ENCODE measurements around the gene UBE4B.
"Not testable (repeated sequence)": the region's sequence is repeated elsewhere in the genome, so short reads cannot be mapped to it uniquely, and the experiment has no call there.

The UBE4B gene

DNA sequence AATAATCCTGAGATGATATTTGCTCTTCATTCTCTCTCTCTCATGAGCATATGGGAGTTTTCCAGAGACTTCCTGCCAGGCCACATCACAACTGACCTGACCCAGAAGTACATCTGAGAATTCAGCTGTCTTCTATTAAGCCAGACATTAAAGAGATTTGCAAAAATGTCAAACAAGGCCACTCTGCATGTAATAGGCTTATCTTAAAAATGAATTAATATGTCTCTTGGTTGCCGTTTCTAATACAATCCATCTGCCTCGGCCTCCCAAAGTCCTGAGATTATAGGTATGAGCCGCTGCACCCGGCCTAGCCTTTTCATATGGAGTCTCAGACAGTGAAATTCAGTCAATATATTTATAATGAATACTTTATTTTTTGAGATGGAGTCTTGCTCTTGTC lies 10.8 kb upstream of the UBE4B start:
- not testable (repeated sequence) for H3K36me3 Mint-ChIP-seq; DNase-seq (ENCODE audit: low spot score in 2 of 2); H3K9me3 Mint-ChIP-seq; ATAC-seq; H3K27ac Mint-ChIP-seq; H3K4me1 Mint-ChIP-seq; H3K4me3 Mint-ChIP-seq

- Mint-ChIP-seq H3K4me3 (no peak overlapping the region), H3K4me1 (no peaks in the 10 kb centered on the region), H3K9me3 (no peaks in the 10 kb centered on the region), H3K27ac (no peak overlapping the region), H3K36me3 (no peaks in the 10 kb centered on the region)
- DNase-seq (ENCODE audit: low spot score in 2 of 2) (no peak), ATAC-seq (no peak)
Measured at GRCh38 chr1:10022656-10023055, 10.1 kb upstream of the UBE4B start.

DNA sequence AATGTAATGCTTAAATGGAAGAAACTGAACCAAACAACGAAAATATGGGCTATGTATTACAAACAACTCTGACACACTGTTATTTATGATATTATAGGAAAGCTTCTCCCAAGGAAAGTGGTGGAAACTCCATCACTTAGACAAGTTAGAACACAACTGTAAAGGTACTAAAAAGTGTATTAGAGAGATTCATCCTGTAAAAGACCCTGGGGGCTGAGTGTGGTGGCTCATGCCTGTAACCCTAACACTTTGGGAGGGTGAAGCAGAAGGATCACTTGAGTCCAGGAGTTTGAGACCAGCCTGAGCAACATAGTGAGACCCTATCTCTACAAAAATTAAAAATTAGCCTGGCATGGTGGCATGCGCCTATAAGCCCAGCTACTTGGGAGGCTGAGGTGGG lies 7.4 kb upstream of the UBE4B start:
- Mint-ChIP-seq H3K27ac (no peak overlapping the region), H3K9me3 (no peaks in the 10 kb centered on the region), H3K4me1 (no peaks in the 10 kb centered on the region), H3K4me3 (no peak overlapping the region), H3K36me3 (no peaks in the 10 kb centered on the region)
- ATAC-seq (no peak), DNase-seq (ENCODE audit: low spot score in 2 of 2) (no peak)

DNA sequence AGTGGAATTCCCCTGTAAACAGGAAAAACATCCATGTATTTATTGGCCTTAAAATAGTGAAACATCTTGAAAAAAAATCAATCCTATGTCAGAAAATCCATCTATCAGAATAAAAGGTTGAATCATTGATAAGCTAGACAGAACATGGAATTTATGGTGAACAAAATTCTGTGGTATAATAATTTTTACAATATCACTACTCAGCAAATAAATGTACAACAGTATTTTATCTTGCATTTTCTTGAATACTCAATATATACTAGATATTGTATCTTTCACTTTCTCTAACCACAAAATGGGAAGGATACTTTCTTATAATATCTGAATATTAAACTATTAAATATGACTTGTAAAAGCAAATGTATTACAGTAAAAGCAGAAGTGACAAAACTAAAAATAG lies 5.7 kb upstream of the UBE4B start:
- Mint-ChIP-seq H3K27ac (no peak overlapping the region), H3K36me3 (no peaks in the 10 kb centered on the region), H3K4me1 (peaks cover 1% of the 10 kb centered on the region), H3K9me3 (no peaks in the 10 kb centered on the region), H3K4me3 (no peak overlapping the region)
- DNase-seq (ENCODE audit: low spot score in 2 of 2) (no peak), ATAC-seq (no peak)

DNA sequence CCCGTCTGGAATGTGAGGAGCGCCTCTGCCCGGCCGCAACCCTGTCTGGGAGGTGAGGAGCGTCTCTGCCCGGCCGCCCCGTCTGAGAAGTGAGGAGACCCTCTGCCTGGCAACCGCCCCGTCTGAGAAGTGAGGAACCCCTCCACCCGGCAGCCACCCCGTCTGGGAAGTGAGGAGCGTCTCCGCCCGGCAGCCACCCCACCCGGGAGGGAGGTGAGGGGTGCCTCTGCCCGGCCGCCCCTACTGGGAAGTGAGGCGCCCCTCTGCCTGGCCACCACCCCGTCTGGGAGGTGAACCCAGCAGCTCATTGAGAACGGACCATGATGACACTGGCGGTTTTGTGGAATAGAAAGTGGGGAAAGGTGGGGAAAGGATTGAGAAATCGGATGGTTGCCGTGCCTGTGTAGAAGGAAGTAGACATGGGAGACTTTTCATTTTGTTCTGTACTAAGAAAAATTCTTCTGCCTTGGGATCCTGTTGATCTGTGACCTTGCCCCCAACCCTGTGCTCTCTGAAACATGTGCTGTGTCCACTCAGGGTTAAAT lies 3.7 kb upstream of the UBE4B start:
- not testable (repeated sequence) for H3K4me3 Mint-ChIP-seq; H3K27ac Mint-ChIP-seq; H3K36me3 Mint-ChIP-seq; DNase-seq (ENCODE audit: low spot score in 2 of 2); ATAC-seq; H3K9me3 Mint-ChIP-seq
- peaks cover 16% of the 10 kb centered on the region for H3K4me1 Mint-ChIP-seq

DNA sequence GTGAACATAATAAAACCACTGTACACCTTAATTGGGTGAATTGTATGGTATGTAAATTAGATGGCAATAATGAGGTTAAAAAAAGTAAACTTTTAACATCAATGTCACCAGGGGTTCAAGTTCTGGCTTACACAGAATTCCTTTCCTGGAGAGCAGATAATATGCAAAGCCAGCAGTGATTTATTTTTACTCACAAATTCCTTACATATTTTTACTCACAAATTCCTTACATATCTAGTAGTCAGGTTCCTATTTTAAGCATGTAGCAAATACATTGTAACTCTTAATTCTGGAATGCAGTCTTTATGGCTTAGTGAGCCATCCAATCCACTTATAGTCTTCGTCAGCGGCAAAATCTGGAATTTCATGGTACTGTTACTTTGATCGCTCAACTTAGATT lies 1.3 kb upstream of the UBE4B start:
- no peak overlapping the region for H3K4me3 Mint-ChIP-seq
- no peak overlapping the region for H3K27ac Mint-ChIP-seq
- H3K9me3 Mint-ChIP-seq = no peaks in the 10 kb centered on the region
- H3K4me1 Mint-ChIP-seq = peaks cover 24% of the 10 kb centered on the region
- ATAC-seq (no peak), DNase-seq (ENCODE audit: low spot score in 2 of 2) (no peak)
- H3K36me3 Mint-ChIP-seq = peaks cover 6% of the 10 kb centered on the region

DNA sequence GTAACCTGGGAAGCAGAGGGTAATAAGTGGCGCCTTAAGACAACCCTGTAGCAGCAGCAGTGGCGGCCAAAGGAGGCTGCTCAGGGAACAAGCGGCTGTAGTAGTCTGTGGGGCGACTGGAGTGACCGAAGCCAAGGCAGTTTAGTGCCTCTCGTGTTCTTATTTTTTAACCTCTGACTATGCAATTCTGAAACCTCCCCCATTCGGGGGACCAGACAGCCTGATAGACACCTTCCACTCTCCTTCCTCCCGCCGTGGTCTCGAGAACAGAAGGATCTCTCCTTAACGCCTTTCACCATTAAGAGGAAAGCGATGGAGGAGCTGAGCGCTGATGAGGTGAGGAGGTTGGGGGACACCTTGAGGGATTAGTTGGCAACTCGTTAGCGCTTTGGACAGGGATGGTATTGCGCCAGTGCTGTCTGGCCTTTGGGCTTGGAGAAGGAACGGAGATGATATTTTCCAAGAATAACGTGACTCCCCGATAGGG lies 644 bp downstream of the UBE4B start:
- Mint-ChIP-seq H3K4me3 (peak overlapping the region; percentile 91), H3K4me1 (peaks cover 24% of the 10 kb centered on the region), H3K36me3 (peaks cover 25% of the 10 kb centered on the region), H3K9me3 (no peaks in the 10 kb centered on the region), H3K27ac (peak overlapping the region; percentile 97)
- ATAC-seq (peak; percentile 52), DNase-seq (ENCODE audit: low spot score in 2 of 2) (peak in 1 of 2 donors; percentile 66)

DNA sequence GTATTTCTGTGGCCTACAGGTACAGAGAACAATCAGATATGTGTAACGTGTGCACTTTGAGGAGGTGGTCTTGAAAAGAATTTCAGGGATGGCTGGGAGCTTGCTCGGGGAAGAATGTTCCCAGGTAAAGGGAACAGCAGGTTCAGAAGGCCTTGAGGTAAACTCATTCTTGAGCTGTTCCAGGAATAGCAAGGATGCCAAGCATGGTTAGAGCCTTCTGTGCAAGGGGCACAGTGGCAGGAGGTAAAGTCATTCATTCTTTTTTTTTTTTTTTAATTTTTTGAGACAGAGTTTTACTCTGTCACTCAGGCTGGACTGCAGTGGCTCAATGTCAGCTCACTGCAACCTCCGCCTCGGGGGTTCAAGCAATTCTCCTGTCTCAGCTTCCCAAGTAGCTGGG lies 10.0 kb downstream of the UBE4B start:
- no peaks in the 10 kb centered on the region for H3K9me3 Mint-ChIP-seq
- peak overlapping the region; percentile 38 for H3K27ac Mint-ChIP-seq
- H3K4me1 Mint-ChIP-seq = peaks cover 44% of the 10 kb centered on the region
- peaks cover 55% of the 10 kb centered on the region for H3K36me3 Mint-ChIP-seq
- ATAC-seq (no peak), DNase-seq (ENCODE audit: low spot score in 2 of 2) (no peak)
- no peak overlapping the region for H3K4me3 Mint-ChIP-seq

DNA sequence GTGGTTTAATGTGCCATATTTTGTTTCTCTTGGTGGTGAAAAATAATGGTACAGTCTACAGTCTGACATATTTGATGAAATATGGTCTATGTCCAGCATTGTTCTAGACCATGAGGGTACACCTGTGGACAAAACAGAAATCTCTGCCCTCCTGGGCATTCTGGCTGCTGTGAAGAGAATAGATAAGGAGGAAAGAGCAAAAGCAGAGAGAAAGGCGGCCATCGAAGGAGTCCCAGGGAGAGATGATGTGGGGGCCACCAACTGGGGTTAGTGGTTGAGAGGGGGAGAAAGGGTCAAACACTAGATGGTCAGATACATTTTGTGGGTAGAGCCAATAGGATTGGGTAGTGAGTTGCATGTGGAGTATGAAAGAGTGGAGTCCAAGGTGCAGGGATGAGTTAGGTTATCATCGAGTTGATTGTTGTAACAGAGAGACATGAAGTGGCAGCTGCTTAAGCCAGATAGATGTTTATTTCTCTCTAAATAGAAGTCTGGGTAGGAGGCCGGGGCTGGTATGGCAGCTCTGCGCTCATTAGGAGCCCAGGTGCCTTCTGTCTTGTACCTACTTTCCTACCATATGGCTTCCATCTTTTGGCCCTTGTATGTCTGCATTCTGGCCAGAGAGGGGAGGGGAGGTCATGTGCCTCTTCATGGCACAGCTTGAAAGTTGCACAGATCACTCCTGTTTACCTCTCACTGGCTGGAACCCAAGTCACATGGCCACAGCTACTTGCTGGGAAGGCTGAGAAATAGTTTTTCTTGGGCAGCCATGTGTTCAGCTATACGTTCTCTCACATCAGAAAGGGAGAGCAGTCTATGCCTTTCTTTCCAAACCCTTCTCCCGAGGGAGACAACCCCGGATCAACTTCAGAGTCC lies 13.0 kb downstream of the UBE4B start:
- DNase-seq (ENCODE audit: low spot score in 2 of 2) = no peak
- H3K4me3 Mint-ChIP-seq = no peak overlapping the region
- peaks cover 50% of the 10 kb centered on the region for H3K4me1 Mint-ChIP-seq
- no peaks in the 10 kb centered on the region for H3K9me3 Mint-ChIP-seq
- no peak overlapping the region for H3K27ac Mint-ChIP-seq
- ATAC-seq = no peak
- peaks cover 45% of the 10 kb centered on the region for H3K36me3 Mint-ChIP-seq

DNA sequence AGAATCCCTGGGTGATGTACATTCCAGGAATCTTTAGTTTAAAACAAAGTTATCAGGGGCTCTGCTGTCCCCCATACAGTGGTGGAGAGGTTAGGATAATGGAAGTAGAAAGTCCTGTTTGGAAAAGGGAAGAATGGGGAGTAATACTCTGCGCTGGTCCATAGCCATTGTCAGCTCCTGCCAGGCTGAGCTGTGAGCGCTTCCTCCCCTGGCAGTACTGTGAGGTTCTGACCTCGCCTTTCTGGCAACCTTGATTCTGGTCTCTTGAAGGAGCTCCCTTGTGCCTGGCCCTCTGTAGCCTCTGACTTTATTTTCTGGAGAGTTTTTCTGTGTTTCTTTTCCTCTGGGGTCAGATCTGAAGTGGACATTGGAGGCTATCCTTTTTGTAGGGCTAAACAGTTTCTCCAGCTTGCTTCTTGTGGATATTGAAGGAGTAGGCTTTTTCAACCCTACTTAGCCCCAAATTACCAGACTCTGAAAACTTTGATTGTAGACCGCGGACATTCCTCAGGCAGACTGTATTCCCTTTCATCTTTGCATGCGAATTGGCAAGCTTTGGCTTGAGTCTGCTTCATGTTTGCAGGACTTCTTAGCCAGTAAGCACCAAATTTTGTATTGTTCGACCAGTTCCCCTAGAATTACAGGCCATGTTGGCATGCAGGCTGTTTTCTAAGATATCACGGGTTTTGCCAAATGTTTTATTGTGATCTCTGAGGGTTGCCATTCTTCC lies 13.8 kb downstream of the UBE4B start:
- Mint-ChIP-seq H3K36me3 (peaks cover 42% of the 10 kb centered on the region), H3K4me3 (no peak overlapping the region), H3K4me1 (peaks cover 50% of the 10 kb centered on the region), H3K27ac (no peak overlapping the region), H3K9me3 (no peaks in the 10 kb centered on the region)
- ATAC-seq (no peak), DNase-seq (ENCODE audit: low spot score in 2 of 2) (no peak)

DNA sequence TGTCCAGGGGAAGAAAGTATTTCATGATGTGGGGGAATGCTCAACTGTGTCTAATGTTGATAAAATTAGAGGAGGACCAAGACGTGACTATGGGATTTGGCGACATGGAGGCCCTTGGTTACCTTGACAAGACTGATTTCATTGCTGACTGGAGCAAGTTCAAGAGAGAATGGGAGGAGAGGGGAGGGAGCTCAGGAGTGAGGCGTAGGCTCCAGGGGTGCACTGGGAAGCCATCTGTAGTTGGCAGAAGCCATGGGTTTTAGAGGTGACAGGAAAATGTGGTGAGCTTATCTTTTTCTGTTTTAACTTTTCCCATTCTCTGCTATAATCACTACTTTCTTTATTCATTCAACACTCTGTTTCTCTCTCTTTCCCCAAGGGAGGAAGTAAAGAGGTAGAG lies 15.8 kb downstream of the UBE4B start:
- ATAC-seq = no peak
- no peak for DNase-seq (ENCODE audit: low spot score in 2 of 2)
- H3K4me1 Mint-ChIP-seq = peaks cover 41% of the 10 kb centered on the region
- H3K4me3 Mint-ChIP-seq = no peak overlapping the region
- peaks cover 35% of the 10 kb centered on the region for H3K36me3 Mint-ChIP-seq
- no peaks in the 10 kb centered on the region for H3K9me3 Mint-ChIP-seq
- peak overlapping the region; percentile 66 for H3K27ac Mint-ChIP-seq

DNA sequence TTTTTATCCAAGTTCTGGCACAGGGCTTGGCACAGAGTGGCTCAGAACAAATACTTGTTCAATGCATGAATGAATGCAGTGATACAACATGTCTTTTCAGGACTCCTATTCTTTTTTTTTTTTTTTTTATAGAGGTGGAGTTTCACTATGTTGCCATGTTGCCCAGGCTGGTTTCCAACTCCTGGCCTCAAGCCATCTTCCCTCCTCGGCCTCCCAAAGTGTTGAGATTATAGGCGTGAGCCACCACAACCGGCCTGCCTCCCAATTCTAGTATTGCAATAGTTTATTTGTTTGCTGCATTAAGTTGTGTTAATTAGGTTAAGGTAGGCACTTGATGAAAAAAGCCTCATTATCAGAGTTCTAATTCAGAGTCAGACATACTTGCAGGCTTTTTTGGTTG lies 17.9 kb downstream of the UBE4B start:
- H3K9me3 Mint-ChIP-seq = no peaks in the 10 kb centered on the region
- no peak for ATAC-seq
- no peak overlapping the region for H3K4me3 Mint-ChIP-seq
- H3K27ac Mint-ChIP-seq = no peak overlapping the region
- H3K4me1 Mint-ChIP-seq = peaks cover 28% of the 10 kb centered on the region
- peaks cover 49% of the 10 kb centered on the region for H3K36me3 Mint-ChIP-seq
- DNase-seq (ENCODE audit: low spot score in 2 of 2) = no peak

GRCh38 chr1:10051656-10052055 lies 18.9 kb downstream of the UBE4B start:
- no peak for DNase-seq (ENCODE audit: low spot score in 2 of 2)
- H3K4me3 Mint-ChIP-seq = no peak overlapping the region
- H3K36me3 Mint-ChIP-seq = peaks cover 50% of the 10 kb centered on the region
- no peaks in the 10 kb centered on the region for H3K9me3 Mint-ChIP-seq
- H3K27ac Mint-ChIP-seq = no peak overlapping the region
- no peak for ATAC-seq
- peaks cover 18% of the 10 kb centered on the region for H3K4me1 Mint-ChIP-seq

- no peak for DNase-seq (ENCODE audit: low spot score in 2 of 2)
- Mint-ChIP-seq H3K36me3 (peaks cover 52% of the 10 kb centered on the region), H3K9me3 (no peaks in the 10 kb centered on the region), H3K4me1 (peaks cover 12% of the 10 kb centered on the region), H3K27ac (no peak overlapping the region), H3K4me3 (no peak overlapping the region)
- ATAC-seq = no peak
Measured at GRCh38 chr1:10052347-10052746, 19.6 kb downstream of the UBE4B start.

DNA sequence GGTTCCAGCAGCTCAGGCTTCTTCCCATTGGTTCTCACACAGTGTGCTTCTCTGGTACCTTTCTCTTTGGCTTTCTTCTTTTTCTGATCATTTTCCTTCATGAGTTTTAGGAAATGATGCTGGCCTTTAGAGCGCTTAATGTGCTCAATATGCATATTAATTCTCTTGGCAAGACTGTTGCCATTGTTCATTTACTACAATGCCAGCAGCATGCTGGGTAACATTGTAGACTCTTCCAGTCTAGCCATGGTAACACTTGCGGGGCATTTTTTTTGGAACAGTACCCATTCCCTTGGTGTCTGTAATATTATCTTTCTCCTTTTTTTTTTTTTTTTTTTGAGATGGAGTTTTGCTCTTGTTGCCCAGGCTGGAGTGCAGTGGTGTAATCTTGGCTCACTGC lies 21.7 kb downstream of the UBE4B start:
- Mint-ChIP-seq H3K27ac (no peak overlapping the region), H3K36me3 (peaks cover 53% of the 10 kb centered on the region), H3K4me3 (no peak overlapping the region), H3K4me1 (peaks cover 8% of the 10 kb centered on the region), H3K9me3 (no peaks in the 10 kb centered on the region)
- ATAC-seq (no peak), DNase-seq (ENCODE audit: low spot score in 2 of 2) (no peak)

DNA sequence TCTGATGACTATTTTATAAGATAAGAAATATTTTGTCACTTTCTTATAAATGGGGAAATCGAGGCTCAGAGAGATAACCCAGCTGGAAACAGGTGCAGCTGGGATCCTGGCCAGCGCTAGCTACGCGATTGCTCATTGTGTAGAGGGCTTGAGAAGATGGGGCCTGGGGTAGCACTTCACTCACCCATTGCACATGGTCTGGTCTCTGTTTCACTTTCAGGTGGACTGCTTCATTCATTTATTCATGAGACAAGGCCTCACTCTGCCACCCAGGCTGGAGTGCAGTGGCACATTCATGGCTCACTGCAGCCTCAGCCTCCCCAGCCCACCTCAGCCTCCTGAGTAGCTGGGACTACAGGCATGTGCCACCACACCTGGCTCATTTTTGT lies 23.8 kb downstream of the UBE4B start:
- Mint-ChIP-seq H3K4me1 (peaks cover 8% of the 10 kb centered on the region), H3K4me3 (no peak overlapping the region), H3K27ac (no peak overlapping the region), H3K9me3 (no peaks in the 10 kb centered on the region), H3K36me3 (peaks cover 37% of the 10 kb centered on the region)
- ATAC-seq (no peak), DNase-seq (ENCODE audit: low spot score in 2 of 2) (no peak)

Data from stimulated activated effector memory CD8-positive, alpha-beta T cell treated with anti-CD3 and anti-CD28 coated beads, Interleukin-12 subunit alpha, Interleukin-12 subunit beta, amount 100 ng/mL, for 72 hours (primary cell).